Activated naive CD4-positive, alpha-beta T cell treated with anti-CD3 and anti-CD28 coated beads, Interleukin-2, amount 50 U/mL, for 72 hours (primary cell): ENCODE measurements around the gene CCDC80. TPM values are rescaled to one million over a fixed set of nuclear protein-coding genes. Genes with fewer than 3 reads are reported as not detected.

Source experiments
- total RNA-seq, 2 donors: library from RNA; stranded (reverse); gene quantifications; one replicate each; pipeline ENCODE4 v1.2.3, GENCODE V29; 2022

CCDC80 gene
- total RNA-seq, 2 donors from 2014 or later, result 0.47 TPM; not detected in 1

Other genes starting within 250 kb of the CCDC80 start
- gene BTLA, start 141.7 kb downstream of the CCDC80 start, total RNA-seq, result 10 to 100 TPM; 25.5 to 38.0 TPM
- gene ATG3, start 79.2 kb downstream of the CCDC80 start, total RNA-seq, result 10 to 100 TPM; 52.5 to 55.3 TPM
- gene SLC35A5, start 79.1 kb downstream of the CCDC80 start, total RNA-seq, result 10 to 100 TPM in 1 of 2 donors, 1 to 10 TPM in 1; 8.5 to 17.4 TPM
- gene CD200R1L, start 205.7 kb upstream of the CCDC80 start, total RNA-seq, result not detected